IMR-90 (cell line): ENCODE measurements around the gene STRIP1. TPM values are rescaled to one million over a fixed set of nuclear protein-coding genes. Genes with fewer than 3 reads are reported as not detected.
A peak's percentile ranks its signal among the peaks of the same experiment; 100 is the strongest.

ENCODE experiments used
- ATAC-seq: fragments of 200-7000 bp; cut with Tn5 transposase; 2 replicates; pipeline ENCODE4 v1.9.1; 2020; ENCODE audit warnings: low read depth, mild to moderate bottlenecking, moderate library complexity
- BruUV-seq: library from RNA; stranded (reverse); fragments of 400-500 nt; replicated peaks from 2 replicates; lab custom pipeline; 2021; lab: Mats Ljungman, UMichigan
- CTCF ChIA-PET: fragments of 300-600 bp; formaldehyde crosslinking; extraction: SDS; loops from one replicate; lab custom pipeline; 2021; ENCODE audit warnings: antibody characterized with exemption; lab: Yijun Ruan, JAX
- POLR2A ChIA-PET: fragments of 300-600 bp; sonication (Branson Sonifier 250); formaldehyde crosslinking; loops from one replicate; lab custom pipeline; 2022; ENCODE audit warnings: antibody characterized with exemption; ENCODE audit not compliant: unreplicated experiment; lab: Charles Lee
- DNase-seq: peaks from one replicate; pipeline ENCODE4 v3.0.0; 2013
- H2AFZ ChIP-seq: replicated peaks from 2 replicates; pipeline ENCODE3; 2013; ENCODE audit warnings: low read length, mild to moderate bottlenecking; ENCODE audit not compliant: poor library complexity
- H2AK5ac ChIP-seq: 2 replicates; pipeline ENCODE4 v1.6.1; 2013; ENCODE audit warnings: low read depth, low read length, inconsistent platforms
- H2AK9ac ChIP-seq: replicated peaks from 2 replicates; pipeline ENCODE3; 2013; ENCODE audit warnings: mild to moderate bottlenecking, low read depth, low read length, moderate library complexity; ENCODE audit not compliant: poor library complexity
- H2BK120ac ChIP-seq: 2 replicates; pipeline ENCODE4 v1.6.1; 2013; ENCODE audit warnings: low read depth, low read length, inconsistent platforms
- H2BK15ac ChIP-seq: 3 replicates; pipeline ENCODE4 v1.6.1; 2013; ENCODE audit warnings: low read depth, low read length, inconsistent platforms
- H2BK20ac ChIP-seq: 2 replicates; pipeline ENCODE4 v1.6.1; 2013; ENCODE audit warnings: low read depth, mild to moderate bottlenecking, inconsistent platforms, low read length, moderate library complexity
- H2BK5ac ChIP-seq: 2 replicates; pipeline ENCODE4 v1.6.1; 2013; ENCODE audit warnings: mild to moderate bottlenecking, low read depth, low read length, inconsistent platforms; ENCODE audit not compliant: poor library complexity, severe bottlenecking
- H3K14ac ChIP-seq: replicated peaks from 2 replicates; pipeline ENCODE4 v1.6.1; 2013; ENCODE audit warnings: low read depth, low read length, inconsistent platforms
- H3K18ac ChIP-seq: 2 replicates; pipeline ENCODE4 v1.6.1; 2013; ENCODE audit warnings: low read depth, low read length, control low read depth
- H3K23ac ChIP-seq: 2 replicates; pipeline ENCODE4 v1.6.1; 2013; ENCODE audit warnings: low read depth, low read length, inconsistent platforms
- H3K27ac ChIP-seq: 2 replicates; pipeline ENCODE4 v1.5.1; 2013; ENCODE audit warnings: mild to moderate bottlenecking, control low read depth, low read length; ENCODE audit not compliant: insufficient read depth
- H3K27me3 ChIP-seq: 2 replicates; pipeline ENCODE4 v1.6.1; 2013; ENCODE audit warnings: low read length; ENCODE audit not compliant: control insufficient read depth, insufficient read depth
- H3K36me3 ChIP-seq: 2 replicates; pipeline ENCODE4 v1.6.1; 2013; ENCODE audit warnings: low read length, mixed read lengths; ENCODE audit not compliant: control insufficient read depth, insufficient read depth
- H3K4ac ChIP-seq: 2 replicates; pipeline ENCODE4 v1.6.1; 2013; ENCODE audit warnings: low read depth, low read length, inconsistent platforms
- H3K4me1 ChIP-seq: 2 replicates; pipeline ENCODE4 v1.6.1; 2013; ENCODE audit warnings: low read length, mixed read lengths; ENCODE audit not compliant: control insufficient read depth, insufficient read depth
- H3K4me2 ChIP-seq: 2 replicates; pipeline ENCODE4 v1.6.1; 2013; ENCODE audit warnings: low read depth, mild to moderate bottlenecking, control low read depth, low read length, moderate library complexity
- H3K4me3 ChIP-seq: 2 replicates; pipeline ENCODE4 v1.5.1; 2013; ENCODE audit warnings: low read depth, mild to moderate bottlenecking, control low read depth, low read length, moderate library complexity; ENCODE audit not compliant: insufficient read depth
- H3K56ac ChIP-seq: 2 replicates; pipeline ENCODE4 v1.6.1; 2013; ENCODE audit warnings: low read length, inconsistent platforms; ENCODE audit not compliant: insufficient read depth; ENCODE audit errors: extremely low read depth
- H3K79me1 ChIP-seq, 2 experiments: 2 replicates each; pipeline ENCODE4 v1.6.1; 2013; ENCODE audit warnings: low read length in 2 of 2, inconsistent platforms in 1 of 2, low read depth in 1 of 2
- H3K9ac ChIP-seq: 2 replicates; pipeline ENCODE4 v1.6.1; 2013; ENCODE audit warnings: low read depth, low read length, control low read depth
- H3K9me1 ChIP-seq: 2 replicates; pipeline ENCODE4 v1.6.1; 2013; ENCODE audit warnings: low read length, inconsistent platforms; ENCODE audit not compliant: insufficient read depth
- H3K9me3 ChIP-seq: 2 replicates; pipeline ENCODE4 v1.6.1; 2013; ENCODE audit warnings: low read length; ENCODE audit not compliant: control insufficient read depth, insufficient read depth
- H4K20me1 ChIP-seq: 2 replicates; pipeline ENCODE4 v1.6.1; 2013; ENCODE audit warnings: low read length, inconsistent platforms; ENCODE audit not compliant: insufficient read depth
- H4K5ac ChIP-seq: 2 replicates; pipeline ENCODE4 v1.6.1; 2013; ENCODE audit warnings: mild to moderate bottlenecking, low read depth, low read length, control low read depth
- H4K8ac ChIP-seq, 2 experiments: 2 replicates each; pipeline ENCODE4 v1.6.1; 2013; ENCODE audit warnings: low read depth in 2 of 2, low read length in 2 of 2, control low read depth in 1 of 2, inconsistent platforms in 1 of 2
- H4K91ac ChIP-seq: 2 replicates; pipeline ENCODE4 v1.6.1; 2013; ENCODE audit warnings: low read depth, low read length, inconsistent platforms; ENCODE audit not compliant: insufficient read depth
- BHLHE40 ChIP-seq: fragments of 150-350 bp; IDR thresholded peaks from 2 replicates; pipeline ENCODE4 v1.6.1; 2016; ENCODE audit warnings: mild to moderate bottlenecking, low read depth, low read length
- MAZ ChIP-seq: IDR thresholded peaks from 2 replicates; pipeline ENCODE4 v1.6.1; 2012; ENCODE audit warnings: low read depth, mild to moderate bottlenecking, low read length, improper control_type of control experiment, moderate library complexity, borderline replicate concordance
- MXI1 ChIP-seq: IDR thresholded peaks from 2 replicates; pipeline ENCODE4 v1.6.1; 2012; ENCODE audit warnings: low read depth, mild to moderate bottlenecking, low read length, moderate library complexity, borderline replicate concordance
- NFE2L2 ChIP-seq: fragments of 150-350 bp; IDR thresholded peaks from 2 replicates; pipeline ENCODE4 v1.6.1; 2016; ENCODE audit warnings: low read depth, mild to moderate bottlenecking, low read length
- RAD21 ChIP-seq: IDR thresholded peaks from 2 replicates; pipeline ENCODE4 v1.6.1; 2012; ENCODE audit warnings: low read length, improper control_type of control experiment
- RFX5 ChIP-seq: IDR thresholded peaks from 2 replicates; pipeline ENCODE4 v1.8.0; 2012; ENCODE audit warnings: low read depth, mild to moderate bottlenecking, low read length, moderate library complexity
- SMC3 ChIP-seq: fragments of 150-350 bp; IDR thresholded peaks from 2 replicates; pipeline ENCODE4 v1.6.1; 2016; ENCODE audit warnings: low read depth, mild to moderate bottlenecking, antibody characterized with exemption, low read length, moderate library complexity
- WGBS, 2 experiments: methylation state at CpG; one replicate each; pipeline versions ENCODE4 v1.1.5 to v1.1.7; 2013; ENCODE audit warnings: missing lambda C conversion rate in 2 of 2; ENCODE audit not compliant: insufficient read length in 1 of 2; ENCODE audit errors: extremely low coverage in 2 of 2; 5-methylcytosine and 5-hydroxymethylcytosine counted together
- dilution Hi-C: fragments of 300-500 bp; cut with HindIII; formaldehyde crosslinking; loops from one replicate; pipeline ENCODE4 v1.14.3; 2018; ENCODE audit warnings: low sequenced_read_pairs; ENCODE audit not compliant: unreplicated experiment
- in situ Hi-C: fragments of 300-500 bp; cut with MboI; formaldehyde crosslinking; loops from 3 replicates; pipeline ENCODE4 v1.14.3; 2019; ENCODE audit warnings: low sequenced_read_pairs, inconsistent platforms, mixed read lengths
- intact Hi-C: fragments of 100-400 bp; cut with micrococcal nuclease; formaldehyde crosslinking; loops from 2 replicates; pipeline ENCODE4 v1.10.0; 2022
- polyA plus RNA-seq, 3 experiments: library from polyadenylated mRNA; depleted of rRNA; stranded (reverse); fragments of >200 nt; gene quantifications; 2 replicates each; pipeline ENCODE4 v1.2.3, GENCODE V29; 2012; ENCODE audit warnings: low replicate concordance in 1 of 3
- total RNA-seq: library from RNA; depleted of rRNA; stranded (reverse); fragments of >200 nt; gene quantifications from 2 replicates; pipeline ENCODE4 v1.2.3, GENCODE V29; 2012
- TF ChIP-seq, protein P1 (sequence below): conservative IDR thresholded peaks from 2 replicates; pipeline ENCODE4 v1.5.1; 2012; ENCODE audit warnings: mild to moderate bottlenecking, low read depth, low read length, improper control_type of control experiment

STRIP1 gene
- total and polyA plus RNA-seq, 2 of the 4 experiments (the other 2 are of a cell fraction) = 30.4 to 33.5 TPM

DNA sequence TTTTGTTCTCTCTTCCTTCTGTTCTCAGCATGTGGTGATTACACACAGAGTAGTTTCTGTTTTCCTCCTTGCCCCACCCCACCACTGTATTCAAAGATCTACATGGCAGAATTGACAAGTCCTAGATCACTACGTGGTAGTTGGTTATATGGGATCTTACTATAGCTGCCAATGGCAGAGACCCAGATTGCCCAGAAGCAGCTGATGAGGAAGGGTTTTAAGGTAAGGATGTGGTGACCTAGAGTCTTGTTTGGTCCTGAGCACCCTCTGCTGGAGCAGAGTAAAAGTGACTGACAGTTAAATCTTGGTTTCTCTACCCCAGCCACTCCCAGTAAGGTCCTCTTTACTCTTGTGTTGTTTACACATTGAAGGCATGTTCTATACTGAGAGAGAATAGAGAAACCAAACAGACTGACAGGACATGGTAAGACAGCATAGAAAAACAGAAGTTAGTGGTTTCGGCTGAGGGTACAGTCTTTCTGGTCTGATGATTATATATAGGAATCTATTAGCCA, 22.8 kb upstream of the STRIP1 start:
- Histone ChIP-seq H3K9ac (no peak overlapping the region), H2AK9ac (no peak overlapping the region), H3K27me3 (no peaks in the 10 kb centered on the region), H3K4me1 (peaks cover 7% of the 10 kb centered on the region), H2BK120ac (no peak overlapping the region), H3K27ac (no peak overlapping the region), H2AK5ac (no peak overlapping the region), H3K4ac (no peak overlapping the region), H3K9me1 (peaks cover 8% of the 10 kb centered on the region), H3K79me1 (peaks cover 27 to 46% of the 10 kb centered on the region in 2 experiments), H3K4me2 (no peak overlapping the region), H2AFZ (no peak overlapping the region), H3K23ac (no peak overlapping the region), H2BK20ac (no peak overlapping the region), H4K91ac (no peak overlapping the region), H2BK15ac (no peak overlapping the region), H3K9me3 (no peaks in the 10 kb centered on the region), H3K18ac (no peak overlapping the region), H3K36me3 (peaks cover 39% of the 10 kb centered on the region), H4K5ac (no peak overlapping the region), H3K56ac (no peak overlapping the region), H4K8ac (no peak overlapping the region), H4K20me1 (peaks cover 15% of the 10 kb centered on the region; the same call in 1 of the 2 replicates), H3K14ac (no peak overlapping the region), H2BK5ac (no peak overlapping the region), H3K4me3 (no peak overlapping the region)
- intact Hi-C loops (loop anchor here (1.0 kb wide), 1 partner anchor 234 kb away; no protein-coding TSS in a partner anchor), in situ Hi-C loops (no loop called here), dilution Hi-C loops (no loop called here)
- no CpG with 5 or more reads among the region's 2 CpGs for WGBS, 2 experiments
- POLR2A ChIA-PET = no interaction called here
- ATAC-seq (peak; percentile 96), DNase-seq (peak; percentile 73)
- no TSS peak for BruUV-seq
- TF ChIP-seq BHLHE40 = no peak
- TF ChIP-seq RAD21 = peak; percentile 73
- TF ChIP-seq MAZ = no peak
- TF ChIP-seq NFE2L2 = no peak
- TF ChIP-seq SMC3 = peak; percentile 65
- TF ChIP-seq, protein P1, sequence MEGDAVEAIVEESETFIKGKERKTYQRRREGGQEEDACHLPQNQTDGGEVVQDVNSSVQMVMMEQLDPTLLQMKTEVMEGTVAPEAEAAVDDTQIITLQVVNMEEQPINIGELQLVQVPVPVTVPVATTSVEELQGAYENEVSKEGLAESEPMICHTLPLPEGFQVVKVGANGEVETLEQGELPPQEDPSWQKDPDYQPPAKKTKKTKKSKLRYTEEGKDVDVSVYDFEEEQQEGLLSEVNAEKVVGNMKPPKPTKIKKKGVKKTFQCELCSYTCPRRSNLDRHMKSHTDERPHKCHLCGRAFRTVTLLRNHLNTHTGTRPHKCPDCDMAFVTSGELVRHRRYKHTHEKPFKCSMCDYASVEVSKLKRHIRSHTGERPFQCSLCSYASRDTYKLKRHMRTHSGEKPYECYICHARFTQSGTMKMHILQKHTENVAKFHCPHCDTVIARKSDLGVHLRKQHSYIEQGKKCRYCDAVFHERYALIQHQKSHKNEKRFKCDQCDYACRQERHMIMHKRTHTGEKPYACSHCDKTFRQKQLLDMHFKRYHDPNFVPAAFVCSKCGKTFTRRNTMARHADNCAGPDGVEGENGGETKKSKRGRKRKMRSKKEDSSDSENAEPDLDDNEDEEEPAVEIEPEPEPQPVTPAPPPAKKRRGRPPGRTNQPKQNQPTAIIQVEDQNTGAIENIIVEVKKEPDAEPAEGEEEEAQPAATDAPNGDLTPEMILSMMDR = peak; percentile 66
- TF ChIP-seq RFX5 = no peak
- no peak for TF ChIP-seq MXI1
- CTCF ChIA-PET = interaction anchor here (0.9 to 2.3 kb wide), 7 partner anchors 11 to 372 kb away, joined by 3 to 16 read pairs (median 3); partner anchors contain the start of gene AHCYL1
